HG02623 (cell line): ENCODE measurements around the gene SELENBP1.
A peak's percentile ranks its signal among the peaks of the same experiment; 100 is the strongest.
"Not testable (repeated sequence)": the region's sequence is repeated elsewhere in the genome, so short reads cannot be mapped to it uniquely, and the experiment has no call there.

Source experiments
- ATAC-seq: cut with Tn5 transposase; IDR thresholded peaks from one replicate; pipeline ENCODE4 v1.9.1; 2021; ENCODE audit warnings: moderate library complexity; ENCODE audit not compliant: unreplicated experiment

The SELENBP1 gene

DNA sequence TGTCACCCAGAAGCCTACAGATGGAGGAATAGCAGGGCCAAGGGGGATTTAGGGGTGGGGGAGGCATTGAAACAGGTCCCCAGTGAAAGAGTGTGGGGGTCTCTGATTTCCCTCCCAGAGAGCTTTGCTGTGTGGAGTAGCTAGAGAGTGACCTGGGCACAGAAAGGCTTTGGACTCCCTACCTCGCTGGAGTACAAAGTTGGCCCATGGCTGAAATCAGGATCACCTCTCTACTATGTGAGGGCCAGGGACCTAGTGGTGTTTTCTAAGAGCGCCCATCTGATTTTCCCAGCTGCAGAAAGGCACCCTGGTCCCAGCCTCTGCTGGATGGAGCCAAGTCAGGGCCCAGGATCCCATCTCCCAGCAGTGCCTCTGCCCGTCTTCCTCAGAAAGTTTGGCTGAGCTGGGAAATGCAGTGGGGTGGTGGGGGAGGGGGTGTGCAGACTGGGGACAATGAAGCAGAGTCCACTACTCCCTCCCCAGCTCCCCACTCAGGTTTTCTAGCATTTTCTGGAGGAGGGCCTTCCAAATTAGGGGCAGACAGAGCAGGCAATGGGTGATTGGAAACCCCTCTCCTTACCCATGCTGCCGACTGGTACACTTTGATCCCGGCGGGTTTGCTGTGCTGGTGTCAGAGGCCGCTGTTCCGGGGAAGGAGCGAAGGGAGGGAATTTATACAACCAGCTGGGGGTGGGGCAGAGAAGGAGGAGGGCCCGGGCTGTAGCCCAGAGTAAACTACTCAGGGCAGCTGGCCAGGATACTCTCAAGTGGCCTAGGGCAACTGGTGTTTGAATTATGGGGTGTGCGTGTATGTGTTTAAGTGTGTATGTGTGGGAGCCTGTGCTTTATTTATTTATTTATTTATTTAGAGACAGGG, at the start of gene SELENBP1:
Gene SELENBP1 (minus strand): TSS at position 648 of the 877 bp plus-strand sequence. CDS start 64 bp downstream, at position 584.
- ATAC-seq, result no peak

DNA sequence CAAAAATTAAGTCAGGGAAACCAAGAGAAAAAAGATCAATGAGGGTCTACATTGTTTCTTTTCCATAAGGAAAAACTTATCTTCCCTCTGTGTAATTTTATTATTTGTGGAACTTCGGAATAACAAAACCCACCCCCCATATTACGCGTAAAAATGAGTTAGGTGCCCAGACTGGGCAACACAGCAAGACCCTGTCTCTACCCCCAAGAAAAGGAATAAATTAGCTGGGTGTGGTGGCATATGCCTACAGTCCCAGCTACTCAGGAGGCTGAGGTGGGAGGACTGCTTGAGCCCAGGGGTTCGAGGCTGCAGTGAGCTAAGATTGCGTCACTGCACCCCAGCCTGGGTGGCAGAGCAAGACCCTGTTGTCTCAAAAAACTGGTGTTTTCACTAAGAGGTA, 47.3 kb upstream of the SELENBP1 start:
- no peak for ATAC-seq

DNA sequence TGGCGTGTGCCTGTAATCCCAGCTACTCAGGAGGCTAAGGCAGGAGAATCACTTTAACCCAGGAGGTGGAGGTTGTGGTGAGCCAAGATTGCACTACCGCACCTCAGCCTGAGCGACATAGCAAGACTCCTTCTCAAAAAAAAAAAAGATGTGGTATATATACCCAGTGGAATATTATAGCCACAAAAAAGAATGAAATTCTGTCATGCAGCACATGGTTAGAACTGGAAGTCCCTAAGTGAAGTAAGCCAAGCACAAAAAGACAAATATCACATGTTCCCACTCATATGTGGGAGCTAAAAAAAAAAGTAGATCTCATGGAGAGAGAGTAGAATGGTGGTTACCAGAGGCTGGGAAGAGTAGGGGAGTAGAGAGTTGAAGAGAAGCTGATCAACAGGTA, 45.6 kb upstream of the SELENBP1 start:
- no peak for ATAC-seq

DNA sequence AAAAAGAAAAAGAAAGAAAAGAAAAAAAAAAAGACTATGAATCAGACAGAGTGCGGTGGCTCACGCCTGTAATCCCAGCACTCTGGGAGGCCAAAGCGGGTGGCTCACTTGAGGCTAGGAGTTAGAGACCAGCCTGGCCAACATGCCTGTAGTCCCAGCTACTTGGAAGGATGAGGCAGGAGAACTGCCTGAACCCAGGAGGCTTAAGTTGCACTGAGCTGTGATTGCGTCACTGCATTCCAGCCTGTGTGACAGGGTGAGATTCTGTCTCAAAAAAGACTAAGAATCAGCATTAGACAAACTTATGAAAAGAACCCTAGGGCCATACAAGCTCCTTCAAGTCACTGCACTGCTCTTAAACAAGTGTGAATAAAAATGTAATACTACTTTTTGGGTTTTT, 43.7 kb upstream of the SELENBP1 start:
- ATAC-seq, result no peak

- ATAC-seq, result no peak
These were observed 39.4 kb upstream of the SELENBP1 start for GRCh38 chr1:151411884-151412283.

DNA sequence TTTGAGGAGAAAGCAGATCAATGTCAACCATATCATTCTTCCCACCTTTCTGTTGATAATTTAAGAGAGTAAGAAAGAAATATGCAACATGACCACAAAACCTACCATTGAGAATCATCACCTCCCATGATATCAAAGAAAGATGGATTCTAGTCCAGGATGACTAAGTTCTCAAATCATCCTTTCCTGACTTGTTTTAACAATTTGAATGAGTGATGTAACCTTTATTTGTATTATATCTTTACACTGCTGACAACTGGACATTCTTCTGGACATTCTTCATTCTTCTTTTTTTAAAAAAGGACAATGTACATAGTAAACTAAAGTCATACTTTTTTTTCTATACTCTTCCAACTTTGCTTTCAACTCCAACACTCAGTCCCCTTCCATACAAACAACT, 36.4 kb upstream of the SELENBP1 start:
- no peak for ATAC-seq

DNA sequence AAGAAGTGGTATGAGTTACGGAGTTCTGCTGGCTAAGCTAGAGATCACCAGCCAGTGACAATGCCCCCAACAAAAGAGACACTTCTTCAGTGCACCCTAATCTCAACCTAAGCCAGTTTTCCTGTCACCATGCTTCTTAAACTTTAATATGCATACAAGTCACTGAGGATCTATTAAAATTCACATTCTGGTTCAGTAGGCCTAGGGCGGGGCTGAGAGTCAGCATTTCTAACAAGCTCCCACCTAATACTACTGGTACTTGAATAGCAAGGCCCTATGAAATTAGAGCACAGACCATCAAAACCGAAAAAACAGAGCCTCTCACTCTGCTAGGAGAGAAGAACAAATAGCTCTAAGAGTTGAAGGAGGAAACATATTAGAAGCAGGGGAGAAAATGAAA, 34.8 kb upstream of the SELENBP1 start:
- no peak for ATAC-seq

GRCh38 chr1:151406176-151406575, 33.7 kb upstream of the SELENBP1 start:
- ATAC-seq, result no peak

DNA sequence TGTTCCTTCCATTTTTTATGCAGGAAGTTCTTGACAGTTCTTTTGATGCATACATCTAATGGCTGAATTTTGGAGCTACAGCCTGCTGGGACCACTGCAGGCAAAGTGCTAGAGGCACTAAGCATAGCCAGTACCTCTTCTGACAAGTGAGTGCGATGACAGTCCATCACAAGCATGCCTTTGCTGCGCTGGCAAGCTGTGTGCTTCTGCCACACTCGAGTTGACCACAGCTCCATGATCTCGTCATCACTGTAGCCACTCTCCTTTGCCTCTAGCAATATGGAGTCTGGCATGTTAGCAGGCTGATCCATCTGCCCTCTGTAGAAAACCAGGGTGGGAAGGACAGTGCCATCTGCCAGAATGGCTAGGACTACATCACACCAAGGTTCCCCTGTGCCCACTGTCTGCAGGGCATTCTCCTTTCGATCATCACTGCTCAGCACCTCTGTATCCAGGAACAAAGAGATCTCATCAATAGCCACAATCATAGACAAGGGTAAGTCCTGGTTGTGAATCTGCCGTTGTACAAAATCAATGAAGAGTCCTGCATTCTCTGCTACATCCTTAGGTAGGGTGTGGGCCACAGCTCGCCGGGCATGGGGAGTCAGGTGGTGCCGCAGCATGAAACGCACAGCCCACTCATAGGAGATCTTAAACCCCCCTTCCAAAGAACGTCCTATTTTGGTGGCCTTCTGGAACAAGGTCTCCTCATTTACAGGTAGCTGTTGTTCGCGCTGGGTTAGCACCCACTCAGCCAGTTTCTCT, 32.9 kb upstream of the SELENBP1 start:
- no peak for ATAC-seq

GRCh38 chr1:151403612-151404011, 31.1 kb upstream of the SELENBP1 start:
- no peak for ATAC-seq

GRCh38 chr1:151402764-151403163, 30.3 kb upstream of the SELENBP1 start:
- ATAC-seq, result no peak

DNA sequence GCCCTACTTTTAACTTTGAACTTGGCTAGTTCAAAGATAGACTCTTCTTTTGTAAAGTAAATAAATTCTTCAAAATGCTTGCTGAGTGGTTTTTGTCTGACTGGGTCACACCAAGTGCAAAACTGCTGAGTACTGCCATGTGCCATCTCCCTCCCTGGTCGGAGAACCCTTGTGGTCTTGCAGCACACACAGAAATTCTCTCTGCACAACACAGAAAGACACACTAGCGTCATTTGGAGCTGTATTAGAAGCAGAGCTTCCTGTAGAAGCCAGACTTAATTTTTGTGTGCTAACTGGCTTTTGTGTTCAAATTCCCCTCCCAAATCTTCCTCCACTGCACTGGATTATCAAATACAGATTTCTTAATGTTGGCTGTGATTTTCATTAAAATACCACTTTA, 29.4 kb upstream of the SELENBP1 start:
- ATAC-seq, result no peak

- no peak for ATAC-seq
These were observed 28.8 kb upstream of the SELENBP1 start for GRCh38 chr1:151401125-151401788.

DNA sequence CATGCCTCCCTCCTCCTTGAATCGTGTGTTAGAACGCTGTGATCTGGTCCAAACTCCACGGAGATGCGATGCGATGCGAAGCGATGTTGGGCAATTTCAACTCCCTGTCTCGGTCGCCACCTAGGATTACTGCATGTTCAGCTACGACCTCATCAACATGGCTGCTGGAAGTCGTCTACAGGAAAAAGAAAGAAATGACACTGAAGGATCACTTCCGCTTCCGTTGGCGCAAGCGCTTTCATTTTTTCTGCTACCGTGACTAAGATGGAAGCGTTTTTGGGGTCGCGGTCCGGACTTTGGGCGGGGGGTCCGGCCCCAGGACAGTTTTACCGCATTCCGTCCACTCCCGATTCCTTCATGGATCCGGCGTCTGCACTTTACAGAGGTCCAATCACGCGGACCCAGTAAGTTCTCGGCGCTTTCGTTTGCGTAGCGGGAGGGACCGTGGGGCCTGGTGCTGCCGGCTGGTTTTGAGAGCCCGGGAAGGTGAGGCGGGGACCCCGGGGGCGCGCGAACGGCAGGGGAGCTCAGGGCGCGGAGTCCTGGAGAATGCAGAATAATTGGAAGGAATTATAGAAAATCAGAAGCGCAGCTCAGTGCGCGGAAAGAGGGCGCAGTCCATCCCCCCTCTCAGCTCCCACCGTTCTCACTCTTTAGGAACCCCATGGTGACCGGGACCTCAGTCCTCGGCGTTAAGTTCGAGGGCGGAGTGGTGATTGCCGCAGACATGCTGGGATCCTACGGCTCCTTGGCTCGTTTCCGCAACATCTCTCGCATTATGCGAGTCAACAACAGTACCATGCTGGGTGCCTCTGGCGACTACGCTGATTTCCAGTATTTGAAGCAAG, 27.0 kb upstream of the SELENBP1 start, which contains the start of gene PSMB4:
Gene PSMB4 (plus strand): TSS at position 250 of the 848 bp plus-strand sequence. CDS start 15 bp downstream, at position 265.
- ATAC-seq, result peak; percentile 74

- ATAC-seq, result not testable (repeated sequence)
These were observed 23.8 kb upstream of the SELENBP1 start for GRCh38 chr1:151396265-151396664.

GRCh38 chr1:151393583-151393982, 21.1 kb upstream of the SELENBP1 start:
- no peak for ATAC-seq

GRCh38 chr1:151391079-151391563, 18.6 kb upstream of the SELENBP1 start:
- ATAC-seq, result no peak

GRCh38 chr1:151390221-151391078, 17.9 kb upstream of the SELENBP1 start:
- ATAC-seq, result not testable (repeated sequence)

GRCh38 chr1:151386002-151386401, 13.5 kb upstream of the SELENBP1 start:
- ATAC-seq, result no peak
